ENCODE measurements around the gene IL17RB.

GRCh38 chr3:53888232-53888631 lies 41.9 kb downstream of the IL17RB start:
- TF ChIP-seq, protein P1, sequence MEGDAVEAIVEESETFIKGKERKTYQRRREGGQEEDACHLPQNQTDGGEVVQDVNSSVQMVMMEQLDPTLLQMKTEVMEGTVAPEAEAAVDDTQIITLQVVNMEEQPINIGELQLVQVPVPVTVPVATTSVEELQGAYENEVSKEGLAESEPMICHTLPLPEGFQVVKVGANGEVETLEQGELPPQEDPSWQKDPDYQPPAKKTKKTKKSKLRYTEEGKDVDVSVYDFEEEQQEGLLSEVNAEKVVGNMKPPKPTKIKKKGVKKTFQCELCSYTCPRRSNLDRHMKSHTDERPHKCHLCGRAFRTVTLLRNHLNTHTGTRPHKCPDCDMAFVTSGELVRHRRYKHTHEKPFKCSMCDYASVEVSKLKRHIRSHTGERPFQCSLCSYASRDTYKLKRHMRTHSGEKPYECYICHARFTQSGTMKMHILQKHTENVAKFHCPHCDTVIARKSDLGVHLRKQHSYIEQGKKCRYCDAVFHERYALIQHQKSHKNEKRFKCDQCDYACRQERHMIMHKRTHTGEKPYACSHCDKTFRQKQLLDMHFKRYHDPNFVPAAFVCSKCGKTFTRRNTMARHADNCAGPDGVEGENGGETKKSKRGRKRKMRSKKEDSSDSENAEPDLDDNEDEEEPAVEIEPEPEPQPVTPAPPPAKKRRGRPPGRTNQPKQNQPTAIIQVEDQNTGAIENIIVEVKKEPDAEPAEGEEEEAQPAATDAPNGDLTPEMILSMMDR (IDR thresholded peaks at IDR 0.05) = no peak
- no peak for TF ChIP-seq POLR2A (IDR thresholded peaks at IDR 0.05)
